SH-SY5Y (cell line): ENCODE measurements around the gene MACROD2.

Experiments
- GATA2 ChIP-seq: IDR thresholded peaks from 2 replicates; pipeline ENCODE4 v1.6.1; 2011; ENCODE audit warnings: mild to moderate bottlenecking, low read depth, low read length
- GATA3 ChIP-seq: IDR thresholded peaks from 2 replicates; pipeline ENCODE4 v1.6.1; 2011; ENCODE audit warnings: low read depth, mild to moderate bottlenecking, low read length, moderate library complexity

DNA sequence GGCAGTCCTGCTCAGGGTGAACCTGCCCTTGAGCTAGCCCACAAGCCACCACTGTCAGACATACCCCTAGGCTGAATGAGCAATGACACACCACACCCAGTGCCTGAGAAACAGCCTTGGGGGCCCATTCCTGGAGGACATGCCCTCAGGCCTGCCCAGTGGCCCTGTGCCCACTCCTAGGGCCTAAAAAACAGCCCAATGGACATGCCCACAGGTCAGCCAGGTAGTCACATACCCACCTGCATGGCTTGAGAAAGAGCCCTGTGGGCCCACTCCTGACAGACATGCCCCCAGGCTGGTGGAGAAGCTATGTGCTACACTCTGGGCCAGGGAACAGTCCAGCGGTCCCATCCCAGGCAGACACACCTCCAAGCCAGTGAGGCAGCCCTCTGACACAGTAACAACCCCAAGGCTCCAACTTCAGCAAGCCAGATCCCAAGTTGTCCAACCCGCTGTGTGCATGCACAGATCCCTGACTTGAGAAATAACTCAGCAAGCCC is 2086.8 kb downstream of the MACROD2 start:
- no peak for TF ChIP-seq GATA2
- no peak for TF ChIP-seq GATA3
